22Rv1 (cell line): Measurements from ENCODE around the gene AGTR2.

Experiments used
- ZFX ChIP-seq: fragments of 450-650 bp; IDR thresholded peaks from 2 replicates; pipeline ENCODE4 v1.6.1; 2017; ENCODE audit warnings: antibody characterized with exemption, borderline replicate concordance
- TF ChIP-seq, protein P1 (sequence below): fragments of 450-650 bp; IDR thresholded peaks from 2 replicates; pipeline ENCODE4 v1.5.1; 2017; ENCODE audit warnings: mild to moderate bottlenecking

DNA sequence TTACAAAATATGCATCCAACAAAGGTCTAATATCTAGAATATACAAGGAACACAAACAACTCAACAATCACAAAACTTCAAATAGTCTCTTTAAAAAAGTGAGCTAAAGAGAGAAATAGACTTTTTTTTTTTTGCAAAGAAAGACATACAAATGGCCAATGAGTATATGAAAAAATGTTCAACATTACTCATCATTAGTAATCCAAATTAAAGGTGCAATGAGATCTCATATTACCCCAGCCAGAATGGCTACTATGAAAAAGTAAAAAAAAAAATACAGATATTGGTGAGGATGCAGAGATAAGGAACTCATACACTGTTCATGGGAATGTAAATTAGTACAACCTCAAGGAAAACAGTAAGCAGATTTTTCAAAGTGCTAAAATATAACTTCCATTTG lies 24.1 kb downstream of the AGTR2 start:
- TF ChIP-seq, protein P1, sequence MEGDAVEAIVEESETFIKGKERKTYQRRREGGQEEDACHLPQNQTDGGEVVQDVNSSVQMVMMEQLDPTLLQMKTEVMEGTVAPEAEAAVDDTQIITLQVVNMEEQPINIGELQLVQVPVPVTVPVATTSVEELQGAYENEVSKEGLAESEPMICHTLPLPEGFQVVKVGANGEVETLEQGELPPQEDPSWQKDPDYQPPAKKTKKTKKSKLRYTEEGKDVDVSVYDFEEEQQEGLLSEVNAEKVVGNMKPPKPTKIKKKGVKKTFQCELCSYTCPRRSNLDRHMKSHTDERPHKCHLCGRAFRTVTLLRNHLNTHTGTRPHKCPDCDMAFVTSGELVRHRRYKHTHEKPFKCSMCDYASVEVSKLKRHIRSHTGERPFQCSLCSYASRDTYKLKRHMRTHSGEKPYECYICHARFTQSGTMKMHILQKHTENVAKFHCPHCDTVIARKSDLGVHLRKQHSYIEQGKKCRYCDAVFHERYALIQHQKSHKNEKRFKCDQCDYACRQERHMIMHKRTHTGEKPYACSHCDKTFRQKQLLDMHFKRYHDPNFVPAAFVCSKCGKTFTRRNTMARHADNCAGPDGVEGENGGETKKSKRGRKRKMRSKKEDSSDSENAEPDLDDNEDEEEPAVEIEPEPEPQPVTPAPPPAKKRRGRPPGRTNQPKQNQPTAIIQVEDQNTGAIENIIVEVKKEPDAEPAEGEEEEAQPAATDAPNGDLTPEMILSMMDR: no peak
- no peak for TF ChIP-seq ZFX
